Stimulated activated CD8-positive, alpha-beta memory T cell treated with anti-CD3 and anti-CD28 coated beads, Interleukin-12 subunit alpha, Interleukin-12 subunit beta, amount 100 ng/mL, for 24 hours (primary cell): ENCODE measurements around the gene TEX52.
"Not testable (repeated sequence)": the region's sequence is repeated elsewhere in the genome, so short reads cannot be mapped to it uniquely, and the experiment has no call there.

Source experiments
- DNase-seq: peaks from one replicate; pipeline ENCODE4 v3.0.0-alpha.2; 2020; ENCODE audit errors: extremely low read depth

The TEX52 gene

GRCh38 chr12:2857021-2857431 is at the start of gene TEX52:
Gene TEX52, minus strand, starts transcription at chr12:2857039. Its CDS starts 13 bp downstream, at chr12:2857026.
- DNase-seq, result no peak

GRCh38 chr12:2904260-2904659 is 47.4 kb upstream of the TEX52 start:
- no peak for DNase-seq

GRCh38 chr12:2902272-2902880 is 45.5 kb upstream of the TEX52 start:
- no peak for DNase-seq

GRCh38 chr12:2900642-2901041 is 43.8 kb upstream of the TEX52 start:
- no peak for DNase-seq

GRCh38 chr12:2897418-2897817 is 40.6 kb upstream of the TEX52 start:
- no peak for DNase-seq

GRCh38 chr12:2895511-2895910 is 38.7 kb upstream of the TEX52 start:
- DNase-seq, result no peak

- DNase-seq, result no peak
These were observed 38.2 kb upstream of the TEX52 start for GRCh38 chr12:2895051-2895451.

- DNase-seq, result no peak
These were observed 36.2 kb upstream of the TEX52 start for GRCh38 chr12:2893007-2893406.

- no peak for DNase-seq
These were observed 35.4 kb upstream of the TEX52 start for GRCh38 chr12:2892246-2892645.

- DNase-seq, result no peak
These were observed 34.6 kb upstream of the TEX52 start for GRCh38 chr12:2891240-2892053.

GRCh38 chr12:2890388-2891239 is 33.8 kb upstream of the TEX52 start, which contains the start of gene TULP3:
Gene TULP3, plus strand, starts transcription at chr12:2890891. Its CDS starts 57 bp downstream, at chr12:2890948.
- peak; percentile 96 for DNase-seq

GRCh38 chr12:2890001-2890387 is 33.2 kb upstream of the TEX52 start:
- no peak for DNase-seq

- no peak for DNase-seq
These were observed 30.1 kb upstream of the TEX52 start for GRCh38 chr12:2886768-2887450.

GRCh38 chr12:2884810-2885209 is 28.0 kb upstream of the TEX52 start:
- no peak for DNase-seq

- DNase-seq, result no peak
These were observed 23.0 kb upstream of the TEX52 start for GRCh38 chr12:2879853-2880252.

- no peak for DNase-seq
These were observed 21.3 kb upstream of the TEX52 start for GRCh38 chr12:2877953-2878732.

- peak; percentile 69 for DNase-seq
These were observed 20.5 kb upstream of the TEX52 start, which contains the start of the genes FOXM1 and RHNO1 for GRCh38 chr12:2877047-2877952. Gene FOXM1, minus strand, starts transcription at chr12:2877174. Its CDS starts 2,696 bp downstream, at chr12:2874478. Gene RHNO1, plus strand, starts transcription at chr12:2877223. Its CDS starts 8,144 bp downstream, at chr12:2885367.

GRCh38 chr12:2876431-2877046 is 19.7 kb upstream of the TEX52 start:
- no peak for DNase-seq

- not testable (repeated sequence) for DNase-seq
These were observed 12.3 kb upstream of the TEX52 start for GRCh38 chr12:2868986-2869632.
